NCI-H2107 treated with DMSO at 0.1 percent for 48 hours (cell line): ENCODE data around the gene AGO3.

Source experiments
- DNase-seq: peaks from one replicate; lab custom pipeline; 2025; ENCODE audit not compliant: unreplicated experiment; lab: John Stamatoyannopoulos, UW

Gene AGO3

DNA sequence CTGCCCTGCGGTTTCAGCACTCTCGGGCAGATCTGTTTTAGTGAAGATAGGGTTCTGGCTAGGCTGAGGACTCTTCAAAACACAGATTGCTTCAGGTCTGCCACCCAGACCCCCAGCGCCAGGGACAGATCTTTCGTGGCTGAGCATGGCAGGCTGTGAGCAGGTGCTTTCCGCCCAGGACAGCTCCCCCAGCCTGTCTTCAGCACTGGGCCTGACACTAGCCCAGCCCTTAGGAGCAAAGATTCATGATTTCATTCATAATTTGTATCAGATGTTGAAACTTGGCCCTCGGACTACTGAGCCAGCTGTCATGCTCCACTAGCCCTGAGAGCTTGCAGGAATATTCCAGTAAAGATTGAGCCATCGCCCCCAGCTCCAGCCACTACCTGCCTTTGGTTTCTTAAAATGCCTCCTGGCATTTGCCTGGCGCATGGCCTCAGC is 163.7 kb downstream of the AGO3 start:
- no peak for DNase-seq

GRCh38 chr1:36095760-36096405 is 165.0 kb downstream of the AGO3 start:
- no peak for DNase-seq

GRCh38 chr1:36096500-36097432 is 165.9 kb downstream of the AGO3 start:
- DNase-seq, result peak; percentile 66

DNA sequence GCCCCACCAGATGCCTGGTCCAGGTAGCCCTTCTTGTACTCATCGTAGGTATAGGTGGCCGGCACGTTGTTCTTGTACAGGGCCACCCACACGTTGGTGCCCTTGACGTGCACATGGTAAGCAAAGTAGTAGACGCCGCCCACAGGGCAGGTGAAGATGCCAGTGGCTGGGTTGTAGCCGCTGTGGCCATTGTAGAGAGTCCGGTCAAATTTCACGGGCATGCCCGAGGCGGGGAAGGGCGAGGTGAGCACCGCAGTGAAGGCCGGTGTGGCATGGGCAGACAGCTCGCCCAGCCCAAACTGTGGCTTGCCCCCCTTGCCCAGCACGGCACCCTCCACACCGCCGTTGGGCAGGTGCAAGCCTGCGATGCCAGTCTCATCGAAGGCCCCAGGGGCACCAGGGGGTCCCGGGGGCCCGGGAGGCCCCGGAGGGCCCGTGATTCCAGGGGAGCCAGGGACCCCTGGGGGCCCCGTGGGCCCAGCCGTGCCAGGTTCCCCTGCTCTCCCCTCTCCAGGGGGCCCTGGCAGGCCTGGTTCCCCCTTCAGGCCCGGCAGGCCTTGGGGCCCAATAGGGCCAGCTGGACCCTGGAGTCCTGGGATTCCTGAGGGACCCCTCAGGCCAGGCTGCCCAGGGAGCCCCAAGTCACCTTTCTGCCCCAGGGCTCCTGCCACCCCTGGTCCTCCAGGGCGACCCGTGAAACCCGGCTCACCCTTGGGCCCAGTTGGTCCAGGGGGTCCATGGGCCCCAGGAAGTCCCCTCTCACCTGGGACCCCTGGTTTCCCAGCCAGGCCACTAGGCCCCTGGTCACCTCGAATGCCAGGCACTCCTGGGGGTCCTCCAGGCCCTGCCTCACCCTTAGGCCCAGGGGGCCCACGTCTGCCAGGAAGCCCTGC is 167.0 kb downstream of the AGO3 start:
- DNase-seq, result no peak

GRCh38 chr1:36098650-36099365 is 167.9 kb downstream of the AGO3 start:
- no peak for DNase-seq

- DNase-seq, result peak; percentile 54
Observed at GRCh38 chr1:36099681-36100341, 168.9 kb downstream of the AGO3 start.

DNA sequence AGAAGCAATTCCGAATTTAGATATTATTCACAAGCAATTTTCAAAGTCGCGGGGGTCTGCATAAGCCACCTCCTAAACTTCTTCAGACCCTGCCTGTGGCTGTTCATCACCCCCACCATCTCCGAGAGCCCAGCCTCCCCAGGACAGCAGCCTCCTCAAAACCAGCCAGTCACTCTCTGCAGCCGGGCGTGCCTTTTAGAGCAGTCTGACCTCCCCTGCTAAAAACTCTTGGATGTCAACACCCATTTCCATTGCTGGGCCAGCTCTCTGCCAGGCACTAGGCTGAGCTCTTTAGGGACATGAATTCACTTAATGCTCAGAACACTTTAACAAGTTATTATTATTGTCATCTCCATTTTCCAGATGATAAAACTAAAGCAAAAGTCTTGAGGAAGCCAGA is 169.5 kb downstream of the AGO3 start:
- DNase-seq, result no peak

GRCh38 chr1:36101546-36101945 is 170.6 kb downstream of the AGO3 start:
- no peak for DNase-seq

DNA sequence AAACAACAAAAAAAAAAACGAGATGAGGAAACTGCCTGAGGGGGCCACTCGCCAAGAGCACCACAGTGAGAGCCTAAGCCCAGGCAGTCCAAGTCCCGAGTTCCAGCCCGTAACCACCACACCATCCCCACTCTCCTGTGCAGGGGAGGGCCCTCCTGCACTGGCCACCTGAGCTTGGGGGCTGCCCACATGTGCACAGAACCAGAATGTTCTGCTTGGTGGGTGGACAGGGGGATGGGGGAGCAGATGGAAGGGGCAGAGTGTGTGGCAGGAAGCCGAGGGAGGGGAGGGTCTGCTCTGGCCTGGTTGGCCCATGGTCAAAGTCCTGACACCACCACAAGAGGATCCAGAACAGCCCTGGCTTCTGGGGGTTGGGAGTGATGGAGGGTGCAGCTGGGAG is 175.4 kb downstream of the AGO3 start:
- no peak for DNase-seq

GRCh38 chr1:36107394-36107793 is 176.5 kb downstream of the AGO3 start:
- DNase-seq, result no peak

- no peak for DNase-seq
Observed at GRCh38 chr1:36108314-36108713, 177.4 kb downstream of the AGO3 start.

DNA sequence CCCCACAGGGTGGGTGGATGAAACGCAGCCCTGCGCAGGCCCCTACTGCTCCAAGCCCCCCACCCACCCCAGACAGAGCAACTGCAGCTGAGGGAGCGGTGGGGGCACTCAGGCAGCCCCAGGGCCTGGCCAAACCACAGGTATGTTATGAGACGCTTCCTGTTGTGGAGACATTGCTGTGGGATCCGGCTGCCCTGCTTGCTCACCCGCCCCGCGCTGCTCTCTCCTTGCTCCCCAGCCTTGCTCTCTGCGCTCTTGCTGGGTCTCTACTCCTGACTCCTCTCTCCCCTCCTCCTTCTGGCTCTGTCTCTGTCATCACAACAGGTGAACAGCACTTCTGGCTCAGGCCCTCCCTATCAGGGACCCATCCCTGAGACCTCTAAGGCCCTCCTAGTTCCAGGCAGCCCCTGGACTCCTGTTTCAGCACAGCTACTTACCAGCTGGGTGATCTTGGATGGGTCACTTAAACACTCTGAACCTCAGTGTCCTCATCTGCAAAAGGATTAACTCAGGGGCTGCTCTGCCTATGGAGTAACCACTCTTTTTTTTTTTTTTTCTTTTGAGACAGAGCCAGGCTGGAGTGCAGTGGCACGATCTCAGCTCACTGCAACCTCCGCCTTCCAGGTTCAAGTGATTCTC is 178.3 kb downstream of the AGO3 start:
- no peak for DNase-seq

DNA sequence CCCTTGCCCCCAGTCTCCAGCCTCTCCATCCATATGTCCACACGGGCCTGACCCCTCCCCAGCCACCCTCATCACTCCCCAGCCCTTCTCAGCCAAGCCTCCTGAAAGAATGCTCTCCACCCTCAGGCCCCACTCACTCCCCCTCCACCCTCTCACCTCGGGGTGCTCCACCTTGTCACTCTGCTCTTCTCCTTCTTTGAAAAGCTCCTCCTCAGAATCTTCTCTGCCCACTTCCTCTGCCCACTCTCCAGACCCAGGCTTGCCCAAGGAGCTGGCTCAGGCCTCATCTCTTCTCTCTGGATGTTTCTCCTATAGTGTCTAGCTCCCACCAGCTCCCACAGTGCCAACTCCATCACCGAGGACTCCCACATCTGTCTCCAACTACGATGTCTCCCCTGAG is 180.2 kb downstream of the AGO3 start:
- no peak for DNase-seq

GRCh38 chr1:36112823-36113222 is 181.9 kb downstream of the AGO3 start:
- no peak for DNase-seq

DNA sequence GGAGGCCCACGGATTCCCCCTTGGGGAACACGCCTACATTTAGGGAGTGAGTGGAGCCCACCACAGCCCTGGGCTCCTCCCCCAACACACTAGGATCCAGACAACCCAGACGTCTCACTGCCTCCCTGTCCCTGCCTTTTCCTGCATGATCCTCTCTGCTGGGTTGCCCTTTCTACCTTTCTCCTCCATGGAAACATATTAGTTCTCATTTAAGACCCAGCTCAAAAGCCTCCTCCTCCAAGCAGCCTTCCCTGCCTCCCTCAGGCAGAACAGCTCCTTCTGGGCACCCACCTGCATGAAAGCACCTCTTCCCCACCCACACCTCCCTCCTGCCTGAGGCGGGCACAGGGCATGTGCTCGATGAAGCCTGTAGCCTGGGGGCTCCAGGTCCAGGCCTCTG is 183.5 kb downstream of the AGO3 start:
- DNase-seq, result no peak

GRCh38 chr1:36115200-36115669 is 184.3 kb downstream of the AGO3 start:
- no peak for DNase-seq

DNA sequence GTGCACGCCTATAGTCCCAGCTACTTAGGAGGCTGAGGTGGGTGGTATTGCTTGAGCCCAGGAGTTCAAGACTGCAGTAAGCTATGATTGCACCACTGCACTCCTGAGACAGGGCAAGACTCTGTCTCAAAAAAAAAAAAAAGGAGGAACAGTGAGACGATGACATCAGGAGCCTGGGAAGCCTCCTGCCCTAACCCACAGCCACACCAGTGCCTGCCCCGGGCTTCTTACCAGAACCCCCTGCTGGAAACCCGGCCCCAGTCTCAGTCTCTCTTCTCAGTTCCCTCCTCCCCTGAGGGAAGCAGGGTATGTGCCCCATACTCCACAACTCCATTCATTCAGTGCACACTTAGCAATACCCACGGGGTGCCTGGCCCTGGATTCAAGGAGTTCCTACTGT is 185.0 kb downstream of the AGO3 start:
- no peak for DNase-seq

DNA sequence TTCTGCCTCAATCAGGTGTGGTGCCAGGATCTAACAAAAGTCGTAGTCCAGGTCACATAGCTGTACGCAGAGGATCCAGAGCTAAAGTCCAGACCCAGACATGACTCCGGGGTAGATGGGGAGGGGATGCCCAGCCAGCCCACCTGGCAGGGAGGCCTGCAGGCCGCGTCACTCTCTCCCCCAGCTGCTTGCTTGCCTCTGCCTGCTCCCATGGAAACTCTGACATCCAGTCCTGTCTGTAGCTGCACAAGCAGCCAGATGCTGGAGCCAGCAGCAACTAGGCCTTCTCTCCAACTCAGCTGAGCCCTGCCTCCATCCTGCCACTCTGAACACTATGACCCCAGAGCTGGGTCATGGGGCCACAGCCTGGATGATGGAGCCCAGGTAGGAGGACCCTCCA is 186.0 kb downstream of the AGO3 start:
- DNase-seq, result no peak

- no peak for DNase-seq
Observed at GRCh38 chr1:36118447-36119204, 187.7 kb downstream of the AGO3 start.
